H9 (cell line): ENCODE measurements around the gene DCC. TPM values are rescaled to one million over a fixed set of nuclear protein-coding genes. Genes with fewer than 3 reads are reported as not detected.

ENCODE experiments used
- DNase-seq: peaks from one replicate; pipeline ENCODE4 v3.0.0-alpha.2; 2017
- H2AFZ ChIP-seq: one replicate; pipeline ENCODE4 v1.6.1; 2013; ENCODE audit warnings: mild to moderate bottlenecking, low read length, control low read depth, moderate library complexity
- H2AK5ac ChIP-seq: 2 replicates; pipeline ENCODE4 v1.6.1; 2013; ENCODE audit warnings: low read length, control low read depth, mixed read lengths; ENCODE audit not compliant: insufficient read length
- H2BK120ac ChIP-seq: one replicate; pipeline ENCODE4 v1.6.1; 2013; ENCODE audit warnings: low read depth, mild to moderate bottlenecking, low read length, control low read depth, inconsistent platforms; ENCODE audit not compliant: poor library complexity, severe bottlenecking
- H2BK12ac ChIP-seq: 2 replicates; pipeline ENCODE4 v1.6.1; 2013; ENCODE audit warnings: low read length, control low read depth, mixed read lengths, low read depth; ENCODE audit not compliant: insufficient read length
- H2BK15ac ChIP-seq: 2 replicates; pipeline ENCODE4 v1.6.1; 2013; ENCODE audit warnings: low read depth, low read length, control low read depth
- H2BK20ac ChIP-seq: one replicate; pipeline ENCODE4 v1.6.1; 2013; ENCODE audit warnings: low read depth, mild to moderate bottlenecking, low read length, control low read depth, inconsistent platforms; ENCODE audit not compliant: poor library complexity, severe bottlenecking
- H2BK5ac ChIP-seq: 2 replicates; pipeline ENCODE4 v1.6.1; 2013; ENCODE audit warnings: low read length, control low read depth, mixed read lengths; ENCODE audit not compliant: insufficient read length
- H3K14ac ChIP-seq: 2 replicates; pipeline ENCODE4 v1.6.1; 2013; ENCODE audit warnings: low read length, control low read depth; ENCODE audit not compliant: insufficient read depth
- H3K18ac ChIP-seq: 2 replicates; pipeline ENCODE4 v1.6.1; 2013; ENCODE audit warnings: low read depth, mild to moderate bottlenecking, mixed read lengths, low read length, control low read depth; ENCODE audit not compliant: insufficient read length
- H3K23ac ChIP-seq: 2 replicates; pipeline ENCODE4 v1.6.1; 2013; ENCODE audit warnings: low read length, control low read depth, mixed read lengths, low read depth; ENCODE audit not compliant: insufficient read length
- H3K23me2 ChIP-seq: 2 replicates; pipeline ENCODE4 v1.6.1; 2013; ENCODE audit warnings: low read depth, mild to moderate bottlenecking, mixed read lengths, low read length, control low read depth; ENCODE audit not compliant: insufficient read length, poor library complexity, severe bottlenecking
- H3K27ac ChIP-seq: 2 replicates; pipeline ENCODE4 v1.5.1; 2013; ENCODE audit warnings: low read length, control low read depth, mixed read lengths, low read depth; ENCODE audit not compliant: insufficient read length
- H3K27me3 ChIP-seq: 2 replicates; pipeline ENCODE4 v1.6.1; 2013; ENCODE audit warnings: low read length, control low read depth, inconsistent platforms; ENCODE audit not compliant: insufficient read depth
- H3K4ac ChIP-seq: 2 replicates; pipeline ENCODE4 v1.6.1; 2013; ENCODE audit warnings: low read depth, mild to moderate bottlenecking, control low read depth, inconsistent platforms, low read length, moderate library complexity
- H3K4me1 ChIP-seq: 2 replicates; pipeline ENCODE4 v1.6.1; 2013; ENCODE audit warnings: low read length, control low read depth, inconsistent platforms; ENCODE audit not compliant: insufficient read depth
- H3K4me2 ChIP-seq: 2 replicates; pipeline ENCODE4 v1.6.1; 2013; ENCODE audit warnings: low read length, control low read depth, mixed read lengths; ENCODE audit not compliant: insufficient read length, insufficient read depth
- H3K56ac ChIP-seq: 2 replicates; pipeline ENCODE4 v1.6.1; 2013; ENCODE audit warnings: low read depth, mild to moderate bottlenecking, mixed read lengths, low read length, control low read depth; ENCODE audit not compliant: insufficient read length
- H3K79me1 ChIP-seq: 2 replicates; pipeline ENCODE4 v1.6.1; 2013; ENCODE audit warnings: low read depth, mild to moderate bottlenecking, moderate library complexity, low read length, control low read depth, inconsistent platforms; ENCODE audit not compliant: insufficient read depth, poor library complexity, severe bottlenecking
- H3K79me2 ChIP-seq: 2 replicates; pipeline ENCODE4 v1.6.1; 2013; ENCODE audit warnings: low read length, control low read depth, inconsistent platforms; ENCODE audit not compliant: insufficient read depth
- H3K9ac ChIP-seq: 2 replicates; pipeline ENCODE4 v1.6.1; 2013; ENCODE audit warnings: low read length, control low read depth, mixed read lengths; ENCODE audit not compliant: insufficient read length; ENCODE audit errors: extremely low read depth
- H3K9me3 ChIP-seq: one replicate; pipeline ENCODE4 v1.6.1; 2013; ENCODE audit warnings: low read depth, low read length, inconsistent platforms; ENCODE audit not compliant: control insufficient read depth
- H3T11ph ChIP-seq: one replicate; pipeline ENCODE4 v1.6.1; 2013; ENCODE audit warnings: mild to moderate bottlenecking, low read length, control low read depth, inconsistent platforms
- H4K20me1 ChIP-seq: one replicate; pipeline ENCODE4 v1.6.1; 2013; ENCODE audit not compliant: control insufficient read depth, insufficient read length, insufficient read depth
- H4K5ac ChIP-seq: 2 replicates; pipeline ENCODE4 v1.6.1; 2013; ENCODE audit warnings: low read depth, mild to moderate bottlenecking, mixed read lengths, low read length, control low read depth; ENCODE audit not compliant: insufficient read length
- H4K8ac ChIP-seq: replicated peaks from 2 replicates; pipeline ENCODE4 v1.6.1; 2013; ENCODE audit warnings: low read length, control low read depth, mixed read lengths, low read depth; ENCODE audit not compliant: insufficient read length
- H4K91ac ChIP-seq: 2 replicates; pipeline ENCODE4 v1.6.1; 2013; ENCODE audit warnings: low read depth, mild to moderate bottlenecking, moderate library complexity, mixed read lengths, low read length, control low read depth; ENCODE audit not compliant: insufficient read length
- H3K27ac Mint-ChIP-seq, 3 experiments: 2 replicates in 2 of 3; 3 replicates in 1 of 3; pipeline ENCODE4 v1.8.0; 2020 to 2021; ENCODE audit warnings: mixed read lengths in 3 of 3, mild to moderate bottlenecking in 1 of 3, moderate library complexity in 1 of 3
- H3K27me3 Mint-ChIP-seq: 2 replicates; pipeline ENCODE4 v1.8.0; 2021; ENCODE audit warnings: low read depth, mild to moderate bottlenecking, moderate library complexity, mixed read lengths
- H3K36me3 Mint-ChIP-seq, 3 experiments: 2 replicates in 2 of 3; 3 replicates in 1 of 3; pipeline ENCODE4 v1.8.0; 2020 to 2021; ENCODE audit warnings: low read depth in 3 of 3, mixed read lengths in 3 of 3; ENCODE audit not compliant: insufficient read depth in 1 of 3
- H3K4me1 Mint-ChIP-seq, 2 experiments: 2 replicates each; pipeline ENCODE4 v1.8.0; 2020; ENCODE audit warnings: mixed read lengths in 2 of 2
- H3K4me3 Mint-ChIP-seq, 2 experiments: 2 replicates in 1 of 2; 3 replicates in 1 of 2; pipeline ENCODE4 v1.8.0; 2020 to 2021; ENCODE audit warnings: mild to moderate bottlenecking in 2 of 2, mixed read lengths in 2 of 2, moderate library complexity in 1 of 2
- H3K9me3 Mint-ChIP-seq, 2 experiments: 2 replicates in 1 of 2; 3 replicates in 1 of 2; pipeline ENCODE4 v1.8.0; 2020; ENCODE audit warnings: mild to moderate bottlenecking in 2 of 2, mixed read lengths in 2 of 2, moderate library complexity in 1 of 2
- CTCF ChIP-seq: fragments of 200-600 bp; sonication (generic); conservative IDR thresholded peaks from 3 replicates; pipeline ENCODE4 v1.8.0; 2021; ENCODE audit warnings: antibody characterized with exemption, mild to moderate bottlenecking
- WGBS: extraction: QIAGEN DNeasy Blood & Tissue Kit; methylation state at CpG from one replicate; pipeline ENCODE4 v1.1.7; 2013; ENCODE audit warnings: missing lambda C conversion rate, low lambda C conversion rate, mixed read lengths; ENCODE audit not compliant: insufficient read length; ENCODE audit errors: extremely low coverage; 5-methylcytosine and 5-hydroxymethylcytosine counted together
- total RNA-seq: library from RNA; stranded (reverse); gene quantifications from 2 replicates; pipeline ENCODE4 v1.2.1, GENCODE V29; 2021

Gene DCC
- total RNA-seq, 1 experiment from 2014 or later = 0.35 TPM

GRCh38 chr18:53028565-53028964 lies 688.6 kb downstream of the DCC start:
- no peak overlapping the region for H4K5ac ChIP-seq
- H3K4me3 Mint-ChIP-seq = no peak overlapping the region
- H3K4me1 Mint-ChIP-seq = no peaks in the 10 kb centered on the region

More at GRCh38 chr18:53028565-53028964, 688.6 kb downstream of the DCC start:
- H3K23me2 ChIP-seq = no peaks in the 10 kb centered on the region
- H3K79me1 ChIP-seq = no peaks in the 10 kb centered on the region
- H3K4me1 ChIP-seq = no peaks in the 10 kb centered on the region
- H2BK5ac ChIP-seq = no peak overlapping the region
- H2AK5ac ChIP-seq = no peak overlapping the region
- no CpG with 5 or more reads among the region's 1 CpG for WGBS
- H2BK120ac ChIP-seq = no peak overlapping the region
- H3K79me2 ChIP-seq = no peaks in the 10 kb centered on the region
- no peaks in the 10 kb centered on the region for H4K20me1 ChIP-seq
- H4K91ac ChIP-seq = no peak overlapping the region
- Mint-ChIP-seq H3K9me3 (no peaks in the 10 kb centered on the region), H3K27me3 (no peaks in the 10 kb centered on the region), H3K36me3 (no peaks in the 10 kb centered on the region), H3K27ac (no peak overlapping the region)
- no peak overlapping the region for H3K27ac ChIP-seq
- no peak for DNase-seq
- H2BK12ac ChIP-seq = no peak overlapping the region
- no peak overlapping the region for H4K8ac ChIP-seq
- H3K4me2 ChIP-seq = no peak overlapping the region
- H3K56ac ChIP-seq = no peak overlapping the region
- no peak overlapping the region for H3T11ph ChIP-seq
- H3K4ac ChIP-seq = no peak overlapping the region
- no peak overlapping the region for H3K23ac ChIP-seq
- H2BK15ac ChIP-seq = no peak overlapping the region
- TF ChIP-seq CTCF = no peak
- no peak overlapping the region for H3K18ac ChIP-seq
- H3K14ac ChIP-seq = no peak overlapping the region
- no peak overlapping the region for H3K9ac ChIP-seq
- H3K27me3 ChIP-seq = no peaks in the 10 kb centered on the region
- H3K9me3 ChIP-seq = no peaks in the 10 kb centered on the region
- no peak overlapping the region for H2AFZ ChIP-seq
- H2BK20ac ChIP-seq = no peak overlapping the region
